HepG2 (cell line): Measurements from ENCODE around the gene NUAK1.

ENCODE experiments used
- HNRNPH1 ChIP-seq: fragments of 200-400 bp; formaldehyde crosslinking; optimal IDR thresholded peaks from 2 replicates; pipeline ENCODE3; 2017; ENCODE audit warnings: mild to moderate bottlenecking, low read depth, low read length
- KDM6A ChIP-seq: IDR thresholded peaks from 2 replicates; pipeline ENCODE4 v1.6.1; 2016; ENCODE audit warnings: low read depth
- REPIN1 ChIP-seq: sonication (generic); formaldehyde crosslinking; IDR thresholded peaks from 2 replicates; pipeline ENCODE4 v1.8.0; 2022; ENCODE audit warnings: missing genetic modification reagents, low read depth, mild to moderate bottlenecking, borderline replicate concordance
- ZNF792 ChIP-seq: IDR thresholded peaks from 2 replicates; pipeline ENCODE4 v1.6.1; 2016
- TF ChIP-seq, protein P1 (sequence below): sonication (generic); formaldehyde crosslinking; IDR thresholded peaks from 2 replicates; pipeline ENCODE4 v1.5.0; 2020; ENCODE audit warnings: mild to moderate bottlenecking, missing genetic modification reagents, moderate library complexity

DNA sequence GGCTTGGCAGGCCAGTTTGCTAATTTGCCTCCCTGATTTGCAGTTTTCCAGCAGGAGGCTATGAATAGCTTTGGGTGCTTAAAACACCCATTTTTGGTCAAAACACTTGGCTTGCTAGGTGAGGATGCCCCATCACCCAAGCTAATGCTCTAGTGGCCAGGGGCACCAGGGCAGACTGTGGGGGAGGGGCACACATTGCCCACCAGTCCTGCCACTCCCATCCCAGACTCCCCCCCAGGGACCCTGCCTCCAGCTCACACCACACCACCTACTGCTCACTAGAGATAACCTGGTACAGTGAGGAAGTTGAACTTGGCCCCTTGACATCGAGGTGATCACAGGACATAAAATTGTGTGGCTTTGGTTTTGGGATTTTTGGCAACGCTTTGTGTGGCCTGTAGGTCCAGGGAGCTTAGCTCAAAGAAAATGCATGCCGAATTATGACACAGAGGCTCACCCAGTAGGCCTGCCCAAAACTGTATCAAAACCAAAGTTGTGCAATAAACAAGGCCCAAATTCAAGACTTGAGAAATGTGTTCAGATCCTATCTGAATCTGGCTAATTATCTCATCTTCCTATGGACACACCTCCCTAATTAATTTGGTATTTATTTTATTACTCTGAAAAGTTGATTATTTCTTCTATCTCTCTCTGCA is 4.3 kb downstream of the NUAK1 start:
- TF ChIP-seq HNRNPH1 (no peak), ZNF792 (CRISPR knock-in tag) (no peak), REPIN1 (CRISPR knock-in tag) (no peak), KDM6A (CRISPR knock-in tag) (no peak)
- TF ChIP-seq, protein P1, sequence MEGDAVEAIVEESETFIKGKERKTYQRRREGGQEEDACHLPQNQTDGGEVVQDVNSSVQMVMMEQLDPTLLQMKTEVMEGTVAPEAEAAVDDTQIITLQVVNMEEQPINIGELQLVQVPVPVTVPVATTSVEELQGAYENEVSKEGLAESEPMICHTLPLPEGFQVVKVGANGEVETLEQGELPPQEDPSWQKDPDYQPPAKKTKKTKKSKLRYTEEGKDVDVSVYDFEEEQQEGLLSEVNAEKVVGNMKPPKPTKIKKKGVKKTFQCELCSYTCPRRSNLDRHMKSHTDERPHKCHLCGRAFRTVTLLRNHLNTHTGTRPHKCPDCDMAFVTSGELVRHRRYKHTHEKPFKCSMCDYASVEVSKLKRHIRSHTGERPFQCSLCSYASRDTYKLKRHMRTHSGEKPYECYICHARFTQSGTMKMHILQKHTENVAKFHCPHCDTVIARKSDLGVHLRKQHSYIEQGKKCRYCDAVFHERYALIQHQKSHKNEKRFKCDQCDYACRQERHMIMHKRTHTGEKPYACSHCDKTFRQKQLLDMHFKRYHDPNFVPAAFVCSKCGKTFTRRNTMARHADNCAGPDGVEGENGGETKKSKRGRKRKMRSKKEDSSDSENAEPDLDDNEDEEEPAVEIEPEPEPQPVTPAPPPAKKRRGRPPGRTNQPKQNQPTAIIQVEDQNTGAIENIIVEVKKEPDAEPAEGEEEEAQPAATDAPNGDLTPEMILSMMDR (CRISPR knock-in tag), result no peak
